ENCODE measurements around the gene IL6ST. TPM values are rescaled to one million over a fixed set of nuclear protein-coding genes. Genes with fewer than 3 reads are reported as not detected.

The IL6ST gene
- total and polyA plus RNA-seq, 12 donors: 39.0 to 659 (median 292) TPM

DNA sequence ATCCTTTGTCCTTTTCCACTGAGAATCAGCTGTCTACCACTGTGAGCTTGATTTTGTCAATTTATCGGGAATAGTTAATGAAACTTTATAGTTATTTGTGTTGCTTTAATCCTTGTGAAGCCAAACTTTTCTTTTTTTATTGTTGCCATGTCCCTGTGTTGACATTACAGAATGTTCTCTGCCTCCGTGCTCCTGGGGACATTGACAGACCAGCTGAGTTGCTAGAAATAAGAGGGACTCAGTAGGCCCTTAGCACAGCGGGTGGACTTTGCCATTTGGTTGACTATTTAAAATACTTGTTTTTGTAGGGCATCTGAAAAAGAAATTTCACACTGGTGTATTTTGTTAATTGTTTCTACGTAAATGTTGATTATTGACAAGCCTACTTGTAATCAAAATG lies 73.1 kb downstream of the IL6ST start:
- Histone ChIP-seq H3K27me3 (no peaks in the 10 kb centered on the region), H3K9me3 (replicated peaks in 1 of 3) (no peaks in the 10 kb centered on the region), H3K4me3 (no peak overlapping the region), H3K4me1 (replicated peaks in 1 of 2) (no peaks in the 10 kb centered on the region), H3K36me3 (replicated peaks in 1 of 2) (no peaks in the 10 kb centered on the region), H3K27ac (no peak overlapping the region)
- DNase-seq: no peak
- TF ChIP-seq, protein P1, sequence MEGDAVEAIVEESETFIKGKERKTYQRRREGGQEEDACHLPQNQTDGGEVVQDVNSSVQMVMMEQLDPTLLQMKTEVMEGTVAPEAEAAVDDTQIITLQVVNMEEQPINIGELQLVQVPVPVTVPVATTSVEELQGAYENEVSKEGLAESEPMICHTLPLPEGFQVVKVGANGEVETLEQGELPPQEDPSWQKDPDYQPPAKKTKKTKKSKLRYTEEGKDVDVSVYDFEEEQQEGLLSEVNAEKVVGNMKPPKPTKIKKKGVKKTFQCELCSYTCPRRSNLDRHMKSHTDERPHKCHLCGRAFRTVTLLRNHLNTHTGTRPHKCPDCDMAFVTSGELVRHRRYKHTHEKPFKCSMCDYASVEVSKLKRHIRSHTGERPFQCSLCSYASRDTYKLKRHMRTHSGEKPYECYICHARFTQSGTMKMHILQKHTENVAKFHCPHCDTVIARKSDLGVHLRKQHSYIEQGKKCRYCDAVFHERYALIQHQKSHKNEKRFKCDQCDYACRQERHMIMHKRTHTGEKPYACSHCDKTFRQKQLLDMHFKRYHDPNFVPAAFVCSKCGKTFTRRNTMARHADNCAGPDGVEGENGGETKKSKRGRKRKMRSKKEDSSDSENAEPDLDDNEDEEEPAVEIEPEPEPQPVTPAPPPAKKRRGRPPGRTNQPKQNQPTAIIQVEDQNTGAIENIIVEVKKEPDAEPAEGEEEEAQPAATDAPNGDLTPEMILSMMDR (IDR thresholded peaks at IDR 0.05): no peak
- TF ChIP-seq POLR2A (IDR thresholded peaks at IDR 0.05): no peak
- intact Hi-C loops (cut with DNase I): loop anchor here in 1 of 2 donors (10.0 kb wide), 1 partner anchor 283 kb away; no protein-coding TSS in a partner anchor
- 91 to 97% (median 96%) methylated on average over 4 of the region's 4 CpGs for WGBS, 4 donors

DNA sequence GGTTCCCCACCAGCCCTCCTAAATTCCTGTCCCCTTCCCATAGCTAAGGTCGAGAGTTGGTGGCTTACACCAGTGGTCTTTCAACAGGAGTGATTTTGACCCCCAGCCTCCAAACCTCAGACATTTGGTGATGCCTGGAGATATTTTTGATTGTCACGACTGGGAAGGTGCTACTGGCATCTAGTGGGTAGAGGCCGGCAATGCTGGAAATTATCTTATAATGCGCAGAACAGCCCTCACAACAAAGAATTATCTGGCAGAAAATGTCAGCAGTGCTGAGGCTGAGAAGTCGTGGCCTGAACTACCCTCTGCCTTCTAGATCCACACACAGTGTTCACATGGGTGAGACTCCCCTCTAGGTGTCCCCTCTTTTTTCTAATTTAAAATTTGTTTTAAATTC lies 74.0 kb downstream of the IL6ST start:
- Histone ChIP-seq H3K4me3 (no peak overlapping the region), H3K4me1 (replicated peaks in 1 of 2) (no peaks in the 10 kb centered on the region), H3K27me3 (no peaks in the 10 kb centered on the region), H3K9me3 (replicated peaks in 1 of 3) (no peaks in the 10 kb centered on the region), H3K36me3 (replicated peaks in 1 of 2) (no peaks in the 10 kb centered on the region), H3K27ac (no peak overlapping the region)
- DNase-seq: no peak
- intact Hi-C loops (cut with DNase I): loop anchor here in 1 of 2 donors (10.0 kb wide), 1 partner anchor 284 kb away; no protein-coding TSS in a partner anchor
- WGBS, 4 donors: 70 to 90% (median 83%) methylated on average over 5 of the region's 5 CpGs
- TF ChIP-seq POLR2A (IDR thresholded peaks at IDR 0.05): no peak
- TF ChIP-seq, protein P1 (IDR thresholded peaks at IDR 0.05): no peak

DNA sequence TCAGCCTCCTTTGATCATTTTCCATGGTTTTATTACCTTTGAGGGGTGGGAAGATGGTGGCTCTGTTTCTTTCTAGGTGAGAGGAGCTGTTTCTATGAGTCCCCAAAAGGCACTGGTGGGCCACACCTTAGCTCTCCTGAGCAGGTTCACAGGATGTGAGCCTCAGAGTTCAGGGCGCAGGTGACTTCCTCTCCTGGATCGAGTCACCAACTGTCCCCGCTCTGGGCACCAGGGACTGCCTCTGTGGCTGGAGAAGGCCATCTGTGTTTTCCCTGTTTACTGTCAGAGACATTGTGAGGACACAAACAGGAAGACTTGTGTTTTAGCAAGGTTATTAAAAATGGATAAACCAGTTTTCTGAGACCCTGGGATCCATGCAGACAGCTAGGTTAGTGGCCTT lies 75.1 kb downstream of the IL6ST start:
- H3K27ac ChIP-seq: no peak overlapping the region
- 83 to 100% (median 87%) methylated on average over 2 to 3 of the region's 3 CpGs for WGBS, 4 donors

DNA sequence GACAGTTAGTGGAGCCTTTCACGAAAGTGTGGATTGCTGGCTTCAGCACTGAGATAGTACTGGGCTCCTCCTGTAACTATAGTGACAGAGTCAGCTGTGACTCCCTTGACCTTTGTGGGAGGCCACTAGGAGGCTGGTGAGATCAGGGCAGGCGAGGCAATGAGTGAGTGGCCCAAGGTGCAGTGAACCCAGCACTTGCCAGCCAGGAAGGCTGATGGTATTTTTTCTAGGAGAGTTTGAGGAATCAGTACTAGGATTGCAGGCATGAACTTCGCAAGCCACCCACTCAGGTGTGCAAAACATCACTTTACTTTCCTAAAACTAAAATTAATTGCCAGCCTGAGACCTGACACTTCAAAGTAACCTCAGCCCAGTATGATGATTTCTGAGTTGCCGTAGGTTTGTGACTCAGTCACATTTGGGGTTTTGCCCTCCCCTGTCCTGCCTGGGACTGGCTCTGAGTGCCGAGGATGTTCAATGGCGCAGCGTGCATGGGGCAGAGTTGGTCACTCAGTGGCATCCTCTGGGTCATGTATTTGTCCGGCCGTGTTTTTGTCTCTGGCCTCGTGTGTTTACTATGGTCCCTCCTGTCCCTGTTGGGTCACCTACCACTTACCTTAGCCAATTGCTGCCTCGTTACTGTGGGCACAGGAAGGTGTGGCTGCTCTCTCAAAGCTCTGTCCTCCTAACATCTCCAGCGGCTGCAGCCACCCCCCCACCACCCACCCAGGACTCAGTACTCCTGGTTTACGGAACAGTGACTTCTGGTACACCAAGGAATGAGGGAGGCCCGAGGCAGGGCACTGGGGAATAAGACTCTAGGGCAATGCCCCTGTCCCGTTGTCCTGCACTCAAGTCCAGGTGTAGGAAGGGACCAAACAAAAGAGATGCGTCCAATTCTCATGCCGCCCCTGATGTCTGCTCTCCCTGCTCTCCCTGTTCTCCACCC lies 76.4 kb downstream of the IL6ST start:
- Histone ChIP-seq H3K9me3 (replicated peaks in 1 of 3) (no peaks in the 10 kb centered on the region), H3K27ac (no peak overlapping the region), H3K4me3 (no peak overlapping the region), H3K4me1 (replicated peaks in 1 of 2) (no peaks in the 10 kb centered on the region), H3K27me3 (no peaks in the 10 kb centered on the region), H3K36me3 (replicated peaks in 1 of 2) (no peaks in the 10 kb centered on the region)
- WGBS, 4 donors: 83 to 88% (median 86%) methylated on average over 17 of the region's 17 CpGs
- no peak for TF ChIP-seq POLR2A (IDR thresholded peaks at IDR 0.05)
- TF ChIP-seq, protein P1 (IDR thresholded peaks at IDR 0.05): no peak
- intact Hi-C loops (cut with DNase I): no loop called here
- DNase-seq: peak in 3 of 7 donors; percentile 24 to 48 (median 33)

More for the DNA sequence above, 75.1 kb downstream of the IL6ST start:
- Histone ChIP-seq H3K36me3 (replicated peaks in 1 of 2) (no peaks in the 10 kb centered on the region), H3K4me1 (replicated peaks in 1 of 2) (no peaks in the 10 kb centered on the region), H3K4me3 (no peak overlapping the region), H3K9me3 (replicated peaks in 1 of 3) (no peaks in the 10 kb centered on the region), H3K27me3 (no peaks in the 10 kb centered on the region)
- DNase-seq: no peak
- no peak for TF ChIP-seq POLR2A (IDR thresholded peaks at IDR 0.05)
- TF ChIP-seq, protein P1 (IDR thresholded peaks at IDR 0.05): no peak
- intact Hi-C loops (cut with DNase I): loop anchor here in 1 of 2 donors (10.0 kb wide), 1 partner anchor 285 kb away; no protein-coding TSS in a partner anchor

Data from adrenal gland (tissue), 12 donors.